ENCODE data around the gene PLEKHN1.
"Not testable (repeated sequence)": the region's sequence is repeated elsewhere in the genome, so short reads cannot be mapped to it uniquely, and the experiment has no call there.

The PLEKHN1 gene

DNA sequence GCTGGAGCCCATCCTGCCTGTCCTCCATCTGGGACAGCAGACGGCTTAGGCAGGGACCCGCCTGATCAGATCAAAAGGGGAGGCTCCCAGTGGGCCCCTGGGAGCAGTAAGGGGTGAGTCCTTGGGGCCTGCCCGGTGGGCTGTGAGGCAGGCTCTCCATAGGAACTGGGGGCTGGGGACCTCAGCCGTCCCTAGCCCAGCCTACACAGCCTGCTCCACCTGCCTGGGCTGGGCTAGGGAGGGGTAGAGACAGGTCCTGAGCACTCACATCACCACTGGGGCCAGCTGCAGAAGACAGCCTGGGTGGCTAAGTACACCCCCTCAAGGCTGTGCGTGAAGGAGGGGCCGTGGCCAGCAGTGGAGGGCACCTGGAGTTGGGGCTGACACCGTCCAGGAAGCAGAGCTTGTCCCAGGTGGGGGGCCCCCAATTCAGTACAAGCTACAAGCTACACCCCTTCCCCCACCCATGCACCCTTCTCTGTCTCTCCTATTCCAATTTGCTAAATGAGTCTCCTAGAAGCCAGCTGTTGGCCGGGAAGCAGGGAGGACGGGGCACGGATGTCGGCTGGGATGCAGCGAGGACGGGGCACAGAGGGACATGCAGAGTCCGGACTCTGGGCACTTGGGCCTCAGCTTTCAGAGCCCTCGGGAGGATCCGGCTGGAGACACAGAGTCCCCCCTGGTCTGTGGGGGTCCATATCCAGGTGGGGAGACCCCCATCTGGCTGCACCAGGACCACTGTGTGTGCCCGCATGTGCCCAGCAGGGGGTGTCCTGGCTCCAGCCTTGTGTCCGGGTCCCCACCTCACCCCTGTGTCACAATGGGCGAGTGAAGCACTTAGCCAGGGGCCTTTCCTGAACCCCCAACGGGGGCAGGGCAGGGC is 48.8 kb downstream of the PLEKHN1 start:
- H3K36me3 Mint-ChIP-seq (ENCODE audit: low read depth), result peaks cover 8% of the 10 kb centered on the region
- TF ChIP-seq, protein P1, sequence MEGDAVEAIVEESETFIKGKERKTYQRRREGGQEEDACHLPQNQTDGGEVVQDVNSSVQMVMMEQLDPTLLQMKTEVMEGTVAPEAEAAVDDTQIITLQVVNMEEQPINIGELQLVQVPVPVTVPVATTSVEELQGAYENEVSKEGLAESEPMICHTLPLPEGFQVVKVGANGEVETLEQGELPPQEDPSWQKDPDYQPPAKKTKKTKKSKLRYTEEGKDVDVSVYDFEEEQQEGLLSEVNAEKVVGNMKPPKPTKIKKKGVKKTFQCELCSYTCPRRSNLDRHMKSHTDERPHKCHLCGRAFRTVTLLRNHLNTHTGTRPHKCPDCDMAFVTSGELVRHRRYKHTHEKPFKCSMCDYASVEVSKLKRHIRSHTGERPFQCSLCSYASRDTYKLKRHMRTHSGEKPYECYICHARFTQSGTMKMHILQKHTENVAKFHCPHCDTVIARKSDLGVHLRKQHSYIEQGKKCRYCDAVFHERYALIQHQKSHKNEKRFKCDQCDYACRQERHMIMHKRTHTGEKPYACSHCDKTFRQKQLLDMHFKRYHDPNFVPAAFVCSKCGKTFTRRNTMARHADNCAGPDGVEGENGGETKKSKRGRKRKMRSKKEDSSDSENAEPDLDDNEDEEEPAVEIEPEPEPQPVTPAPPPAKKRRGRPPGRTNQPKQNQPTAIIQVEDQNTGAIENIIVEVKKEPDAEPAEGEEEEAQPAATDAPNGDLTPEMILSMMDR (IDR thresholded peaks at IDR 0.05), result no peak
- H3K27me3 Mint-ChIP-seq (ENCODE audit: low read depth, poor library complexity), result peaks cover 9% of the 10 kb centered on the region
- H3K4me3 Mint-ChIP-seq, result peak overlapping the region; percentile 83
- H3K27ac Mint-ChIP-seq, result peak overlapping the region; percentile 85
- peaks cover 34% of the 10 kb centered on the region for H3K4me1 Mint-ChIP-seq
- peaks cover 7% of the 10 kb centered on the region for H3K9me3 Mint-ChIP-seq
- DNase-seq, result no peak

DNA sequence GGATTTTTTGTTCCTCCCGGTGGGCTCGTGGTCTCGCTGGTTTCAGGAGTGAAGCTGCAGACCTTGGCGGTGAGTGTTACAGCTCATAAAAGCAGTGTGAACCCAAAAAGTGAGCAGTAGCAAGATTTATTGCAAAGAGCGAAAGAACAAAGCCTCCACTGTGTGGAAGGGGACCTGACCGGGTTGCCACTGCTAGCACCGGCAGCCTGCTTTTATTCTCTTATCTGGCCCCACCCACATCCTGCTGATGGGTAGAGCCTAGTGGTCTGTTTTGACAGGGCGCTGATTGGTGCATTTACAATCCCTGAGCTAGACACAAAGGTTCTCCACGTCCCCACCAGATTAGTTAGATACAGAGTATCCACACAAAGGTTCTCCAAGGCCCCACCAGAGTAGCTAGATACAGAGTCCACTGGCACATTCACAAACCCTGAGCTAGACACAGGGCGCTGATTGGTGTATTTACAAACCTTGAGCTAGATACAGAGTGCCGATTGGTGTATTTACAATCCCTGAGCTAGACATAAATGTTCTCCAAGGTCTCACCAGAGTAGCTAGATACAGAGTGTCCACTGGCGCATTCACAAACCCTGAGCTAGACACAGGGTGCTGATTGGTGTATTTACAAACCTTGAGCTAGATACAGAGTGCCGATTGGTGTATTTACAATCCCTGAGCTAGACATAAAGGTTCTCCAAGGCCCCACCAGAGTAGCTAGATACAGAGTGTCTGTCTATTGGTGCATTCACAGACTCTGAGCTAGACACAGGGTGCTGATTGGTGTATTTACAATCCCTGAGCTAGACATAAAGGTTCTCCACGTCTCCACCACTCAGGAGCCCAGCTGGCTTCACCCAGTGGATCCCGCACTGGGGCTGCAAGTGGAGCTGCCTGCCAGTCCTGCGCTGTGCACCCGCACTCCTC is 51.4 kb downstream of the PLEKHN1 start:
- not testable (repeated sequence) for DNase-seq; H3K9me3 Mint-ChIP-seq; H3K27me3 Mint-ChIP-seq (ENCODE audit: low read depth, poor library complexity); H3K36me3 Mint-ChIP-seq (ENCODE audit: low read depth)
- peak overlapping the region; percentile 95 for H3K27ac Mint-ChIP-seq
- H3K4me3 Mint-ChIP-seq, result peak overlapping the region; percentile 62
- H3K4me1 Mint-ChIP-seq, result peaks cover 44% of the 10 kb centered on the region

DNA sequence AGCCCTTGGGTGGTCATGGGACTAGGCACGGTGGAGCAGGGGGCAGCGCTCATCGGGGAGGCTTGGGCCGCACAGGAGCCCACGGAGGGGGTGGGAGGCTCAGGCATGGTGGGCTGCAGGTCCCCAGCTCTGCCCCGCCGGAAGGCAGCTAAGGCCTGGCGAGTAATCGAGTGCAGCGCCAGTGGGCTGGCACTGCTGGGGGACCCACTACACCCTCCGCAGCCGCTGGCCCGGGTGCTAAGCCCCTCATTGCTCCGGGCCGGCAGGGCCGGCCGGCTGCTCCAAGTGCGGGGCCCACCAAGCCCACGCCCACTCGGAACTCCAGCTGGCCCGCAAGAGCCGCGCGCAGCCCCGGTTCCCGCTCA is 52.0 kb downstream of the PLEKHN1 start:
- not testable (repeated sequence) for DNase-seq; H3K27me3 Mint-ChIP-seq (ENCODE audit: low read depth, poor library complexity); H3K36me3 Mint-ChIP-seq (ENCODE audit: low read depth); H3K27ac Mint-ChIP-seq; H3K9me3 Mint-ChIP-seq; H3K4me3 Mint-ChIP-seq
- H3K4me1 Mint-ChIP-seq, result peaks cover 44% of the 10 kb centered on the region

DNA sequence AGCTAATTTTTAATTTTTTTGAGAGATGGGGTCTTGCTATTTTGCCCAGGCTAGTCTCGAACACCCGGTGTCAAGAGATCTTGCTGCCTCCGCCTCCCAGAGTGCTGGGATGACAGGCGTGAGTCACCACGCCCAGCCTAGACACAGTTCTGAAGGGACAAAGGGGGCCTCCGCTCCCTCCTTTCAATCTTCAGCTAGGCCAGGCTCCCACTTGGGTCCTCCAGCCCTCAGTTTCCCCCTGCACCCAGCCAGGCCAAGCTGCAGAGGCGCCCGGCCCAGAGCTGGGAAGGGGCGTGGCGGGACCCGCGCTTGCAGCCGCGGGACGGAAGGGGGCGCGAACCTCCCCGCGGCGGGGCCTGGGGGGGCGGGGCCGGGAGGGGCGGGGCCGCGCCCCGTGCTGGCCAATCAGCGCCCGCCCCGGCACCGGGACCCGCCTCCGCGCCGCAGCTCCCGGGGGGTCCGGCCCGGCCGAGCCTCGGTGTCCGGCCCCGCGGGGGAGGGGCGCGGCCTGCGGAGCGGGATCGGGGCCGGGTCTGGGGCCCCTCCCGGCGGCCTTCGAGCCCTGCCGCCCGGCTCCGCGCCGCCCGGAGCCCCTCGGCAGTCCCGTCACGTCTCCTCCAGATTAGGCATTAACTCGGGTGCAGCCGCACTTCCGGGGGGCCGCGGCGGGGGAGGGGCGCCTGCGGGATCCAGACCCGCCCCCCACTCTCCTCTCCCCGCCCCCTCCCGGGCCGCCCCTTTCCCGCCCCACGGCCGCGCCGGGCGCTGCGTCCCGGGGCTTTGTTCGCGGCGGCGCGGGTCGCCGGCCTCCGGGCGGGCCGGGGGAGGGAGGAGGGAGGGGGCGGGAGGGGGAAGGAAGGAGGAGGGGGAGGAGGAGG is 53.1 kb downstream of the PLEKHN1 start:
- H3K27me3 Mint-ChIP-seq (ENCODE audit: low read depth, poor library complexity), result no peaks in the 10 kb centered on the region
- peaks cover 3% of the 10 kb centered on the region for H3K36me3 Mint-ChIP-seq (ENCODE audit: low read depth)
- no peak overlapping the region for H3K4me3 Mint-ChIP-seq
- TF ChIP-seq, protein P1 (IDR thresholded peaks at IDR 0.05), result peak; percentile 30
- peaks cover 35% of the 10 kb centered on the region for H3K4me1 Mint-ChIP-seq
- H3K27ac Mint-ChIP-seq, result no peak overlapping the region
- DNase-seq, result peak; percentile 86
- H3K9me3 Mint-ChIP-seq, result peaks cover 4% of the 10 kb centered on the region

DNA sequence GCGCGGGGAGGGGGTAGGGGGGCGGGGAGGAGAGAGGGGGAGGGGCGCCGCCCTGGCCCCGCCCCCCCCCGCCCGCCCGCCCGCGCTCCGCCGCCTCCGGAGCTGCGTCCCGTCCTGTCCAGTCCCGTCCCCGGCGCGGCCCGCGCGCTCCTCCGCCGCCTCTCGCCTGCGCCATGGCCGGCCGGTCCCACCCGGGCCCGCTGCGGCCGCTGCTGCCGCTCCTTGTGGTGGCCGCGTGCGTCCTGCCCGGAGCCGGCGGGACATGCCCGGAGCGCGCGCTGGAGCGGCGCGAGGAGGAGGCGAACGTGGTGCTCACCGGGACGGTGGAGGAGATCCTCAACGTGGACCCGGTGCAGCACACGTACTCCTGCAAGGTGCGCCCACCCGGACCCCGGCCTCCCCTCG is 53.7 kb downstream of the PLEKHN1 start, which contains the start of gene AGRN:
Gene AGRN (plus strand): TSS at position 121 of the 405 bp plus-strand sequence. CDS start 53 bp downstream, at position 174.
- H3K27ac Mint-ChIP-seq, result no peak within 1 kb of the TSS
- no peaks in the 10 kb centered on the region for H3K27me3 Mint-ChIP-seq (ENCODE audit: low read depth, poor library complexity)
- peak within 1 kb of the TSS; percentile 70 for H3K4me3 Mint-ChIP-seq
- TF ChIP-seq, protein P1 (IDR thresholded peaks at IDR 0.05), result no peak
- peaks cover 28% of the 10 kb centered on the region for H3K4me1 Mint-ChIP-seq
- peaks cover 3% of the 10 kb centered on the region for H3K36me3 Mint-ChIP-seq (ENCODE audit: low read depth)
- peaks cover 4% of the 10 kb centered on the region for H3K9me3 Mint-ChIP-seq
- peak; percentile 70 for DNase-seq

DNA sequence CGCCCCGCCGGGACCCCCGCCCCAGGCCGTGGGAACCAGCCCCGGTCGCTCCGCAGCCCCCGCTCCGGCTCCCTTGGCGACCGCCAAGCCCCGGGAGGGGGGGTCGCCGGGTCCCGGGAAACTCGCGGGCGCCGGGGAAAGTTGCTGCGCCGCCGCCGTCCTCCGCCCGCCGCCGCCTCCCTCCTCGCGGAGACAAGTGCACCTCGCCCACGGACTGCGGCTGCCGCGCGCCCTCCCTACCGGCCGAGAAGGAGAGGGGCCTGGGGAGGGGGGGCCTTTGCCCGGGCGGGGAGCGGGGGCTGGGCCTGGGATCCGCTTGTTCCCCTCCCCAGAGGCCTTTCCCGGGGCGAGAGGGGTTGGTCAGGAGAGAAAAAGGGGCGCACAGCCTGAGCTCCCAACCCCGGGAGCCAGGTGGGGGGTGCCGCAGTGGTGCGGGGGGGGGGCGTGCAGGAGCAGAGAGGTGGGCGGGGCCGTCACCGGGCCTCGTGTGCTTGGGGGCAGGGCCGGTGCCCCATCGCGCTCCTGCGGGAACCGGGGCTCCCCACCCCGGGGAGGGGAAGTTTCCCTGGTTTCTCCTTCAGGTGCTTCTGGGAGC is 54.2 kb downstream of the PLEKHN1 start:
- Mint-ChIP-seq H3K4me3 (peak overlapping the region; percentile 70), H3K4me1 (peaks cover 24% of the 10 kb centered on the region), H3K9me3 (peaks cover 4% of the 10 kb centered on the region), H3K27ac (no peak overlapping the region), H3K27me3 (ENCODE audit: low read depth, poor library complexity) (no peaks in the 10 kb centered on the region), H3K36me3 (ENCODE audit: low read depth) (peaks cover 3% of the 10 kb centered on the region)
- DNase-seq, result peak; percentile 61
- TF ChIP-seq, protein P1 (IDR thresholded peaks at IDR 0.05), result no peak

Data from nephron progenitor cell (in vitro differentiated cells).